Activated CD4-positive, alpha-beta T cell treated with anti-CD3 and anti-CD28 coated beads, Interleukin-2, amount 50 U/mL, for 16 hours (primary cell): ENCODE data around the gene GALT.

Source experiments
- DNase-seq: peaks from one replicate; pipeline ENCODE4 v3.0.0-alpha.2; 2020

The GALT gene

DNA sequence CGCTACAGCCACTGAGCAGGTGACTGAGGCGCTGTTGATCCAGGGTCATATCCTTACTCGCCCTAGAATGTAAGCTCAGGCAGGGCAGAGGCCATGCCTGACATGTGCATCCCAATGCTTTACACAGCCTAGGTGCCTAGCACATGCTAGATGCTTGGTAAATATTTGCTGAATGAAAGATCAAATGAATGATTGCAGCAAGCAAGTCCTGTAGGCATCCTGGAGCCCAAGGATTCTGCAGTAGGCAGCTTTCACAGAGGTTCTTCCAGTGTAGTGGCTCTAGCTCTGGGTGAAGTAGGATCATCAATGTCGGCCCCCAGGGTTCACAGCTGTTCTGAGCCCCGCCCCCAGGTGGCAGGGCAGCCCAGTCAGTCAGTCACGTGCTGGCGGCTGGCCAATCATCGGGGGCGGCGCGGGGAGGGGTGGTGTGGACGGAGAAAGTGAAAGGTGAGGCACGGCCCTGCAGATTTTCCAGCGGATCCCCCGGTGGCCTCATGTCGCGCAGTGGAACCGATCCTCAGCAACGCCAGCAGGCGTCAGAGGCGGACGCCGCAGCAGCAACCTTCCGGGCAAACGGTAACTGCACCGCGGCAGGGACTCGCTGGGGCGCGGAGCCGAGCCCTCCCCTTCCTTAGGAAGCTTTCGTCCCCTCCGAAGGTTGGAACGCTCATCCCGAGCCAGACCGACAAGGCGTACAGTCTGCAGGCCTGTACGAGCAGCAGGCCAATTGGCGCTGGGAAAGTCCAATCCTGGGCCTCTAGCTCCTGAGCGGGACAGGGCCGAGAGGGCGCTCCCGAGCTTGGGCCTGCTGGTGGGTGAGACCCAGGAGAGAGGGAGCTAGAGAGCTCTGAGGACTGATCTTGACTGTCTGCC lies at the start of gene GALT:
TSS of gene GALT (plus strand) at position 465 of the 873 bp plus-strand sequence. CDS start at position 495, 30 bp downstream.
- DNase-seq = peak; percentile 96

DNA sequence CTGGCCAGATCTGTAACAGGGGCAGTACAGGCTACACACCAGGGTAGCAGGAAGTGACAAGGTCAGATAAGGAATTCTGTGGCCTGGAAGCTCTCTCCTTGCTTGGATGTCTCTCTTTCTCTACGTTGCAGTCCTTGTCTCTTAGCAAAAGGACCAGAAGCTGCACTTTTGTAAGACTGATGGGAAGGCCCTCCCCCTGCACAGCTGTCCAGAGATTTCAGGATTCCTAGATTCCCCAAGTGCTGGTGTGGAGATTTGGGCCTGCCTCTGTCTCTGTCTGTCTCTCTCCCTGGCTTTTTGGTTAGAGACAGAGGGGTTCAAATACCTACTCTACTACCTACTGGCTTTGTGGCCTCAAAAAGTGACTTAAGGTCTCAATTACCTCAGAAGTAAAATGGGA lies 46.9 kb upstream of the GALT start:
- no peak for DNase-seq

DNA sequence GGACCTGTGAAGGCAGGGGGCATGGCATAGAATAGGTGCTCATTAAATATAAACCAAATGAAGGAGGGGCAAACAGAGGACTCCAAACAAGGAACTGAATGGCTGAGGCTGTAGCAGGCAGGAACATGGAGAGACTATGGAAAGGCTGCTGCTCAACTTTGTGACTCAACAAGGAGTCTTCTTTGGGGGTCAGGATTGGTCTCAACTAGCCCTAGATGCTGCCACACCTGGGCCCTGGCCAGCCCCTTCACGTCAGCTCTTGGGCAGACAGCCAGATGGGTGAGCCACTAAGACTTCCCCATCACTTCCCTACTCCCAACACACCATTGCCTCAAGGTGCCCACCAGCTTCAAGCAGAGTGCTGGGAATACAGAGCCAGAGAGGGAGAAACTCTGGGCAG lies 45.6 kb upstream of the GALT start:
- no peak for DNase-seq

DNA sequence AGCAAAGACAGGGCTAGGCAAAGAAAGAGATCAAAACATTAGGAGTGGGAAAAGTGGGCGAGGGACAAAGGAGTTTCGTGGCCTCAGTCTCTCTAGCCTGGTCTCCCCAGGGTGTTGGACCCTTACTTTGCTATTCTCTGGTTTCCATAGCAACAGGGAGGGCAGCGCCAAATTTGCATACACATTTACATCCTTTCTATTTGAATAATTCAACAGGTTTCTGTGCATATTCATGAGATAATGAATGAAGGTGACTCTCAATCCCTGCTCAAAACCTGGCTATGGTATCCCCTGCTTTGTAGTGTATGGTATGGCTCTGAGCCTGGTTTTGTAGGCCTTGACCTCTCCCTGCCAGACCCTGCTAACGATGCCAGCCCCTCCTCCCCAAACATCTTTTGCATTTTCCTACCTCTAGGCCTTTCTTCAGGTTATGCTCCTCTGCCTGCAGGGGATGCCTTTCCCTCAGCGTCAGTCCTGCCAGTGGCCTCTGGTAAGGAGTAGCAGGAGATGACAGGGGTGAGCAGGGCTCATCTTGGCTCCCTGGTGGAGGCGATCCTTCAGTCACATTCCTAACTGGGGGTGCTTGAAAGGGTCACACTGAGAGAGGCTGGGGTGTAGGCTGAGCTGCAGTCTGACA lies 44.4 kb upstream of the GALT start:
- DNase-seq = no peak

DNA sequence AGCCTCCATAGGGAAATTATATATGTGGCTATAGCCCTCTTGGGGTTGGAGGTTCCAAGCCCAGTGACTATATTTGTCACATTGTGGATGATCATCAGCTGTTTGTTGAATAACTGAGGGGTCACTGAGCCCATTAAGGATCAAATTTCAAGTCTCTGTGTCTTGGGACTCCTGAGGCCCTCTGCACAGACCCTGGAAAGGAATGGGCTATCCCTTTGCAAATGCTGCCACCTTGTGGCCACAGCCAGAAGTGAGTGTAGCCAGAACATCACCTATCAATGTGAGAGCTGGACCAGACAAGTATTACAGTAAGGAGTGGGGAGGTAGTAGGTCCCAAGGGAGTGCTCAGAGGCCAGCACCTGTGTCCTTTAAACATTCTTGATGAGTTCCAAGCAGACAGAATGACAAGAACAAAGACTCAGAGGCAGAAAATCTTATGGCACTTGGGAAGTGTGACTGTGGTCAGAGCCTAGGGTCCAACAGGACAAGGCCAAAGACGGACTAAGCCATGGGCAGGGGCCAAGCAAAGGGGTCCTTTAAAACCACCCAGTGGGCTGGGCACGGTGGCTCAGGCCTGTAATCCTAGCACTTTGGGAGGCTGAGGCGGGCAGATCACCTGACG lies 42.8 kb upstream of the GALT start:
- peak; percentile 82 for DNase-seq

DNA sequence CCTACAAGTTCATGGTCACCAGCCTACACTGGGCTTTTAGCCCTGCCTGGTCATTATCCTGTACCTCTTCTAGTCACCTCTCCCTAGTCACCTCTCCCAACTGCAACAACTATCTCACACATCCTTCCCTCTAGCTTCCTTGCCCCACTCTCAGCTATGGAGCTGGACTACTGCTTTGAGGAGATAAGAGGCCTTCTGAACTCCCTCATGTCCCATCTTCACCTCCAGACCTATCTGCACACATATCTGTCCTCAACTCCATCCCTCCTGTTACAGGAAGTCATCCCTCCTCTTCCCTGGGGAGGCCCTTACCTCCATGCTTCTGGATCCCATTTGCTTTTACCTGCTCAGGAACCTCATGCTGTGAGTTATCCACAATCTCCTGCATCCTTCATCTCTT lies 40.3 kb upstream of the GALT start:
- DNase-seq = no peak

DNA sequence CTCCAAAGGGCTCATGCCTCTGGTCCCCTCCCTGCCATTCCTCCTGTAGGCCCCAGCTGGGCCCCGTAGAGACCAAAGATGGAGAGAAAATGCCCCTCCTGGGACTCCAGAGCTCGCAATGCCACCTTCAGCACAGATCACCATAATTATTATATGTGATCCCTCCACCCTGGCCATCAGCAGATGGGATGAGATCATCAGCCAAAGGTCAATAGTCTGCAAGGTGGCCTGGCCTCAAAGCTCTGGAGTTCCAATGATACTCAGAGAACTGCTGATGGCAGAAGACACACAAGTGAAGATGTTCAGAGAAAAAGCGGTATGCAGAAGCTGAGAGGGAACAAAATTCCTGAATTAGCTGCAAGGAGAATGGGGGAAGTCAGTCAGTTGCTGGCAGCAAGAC lies 39.6 kb upstream of the GALT start:
- no peak for DNase-seq

DNA sequence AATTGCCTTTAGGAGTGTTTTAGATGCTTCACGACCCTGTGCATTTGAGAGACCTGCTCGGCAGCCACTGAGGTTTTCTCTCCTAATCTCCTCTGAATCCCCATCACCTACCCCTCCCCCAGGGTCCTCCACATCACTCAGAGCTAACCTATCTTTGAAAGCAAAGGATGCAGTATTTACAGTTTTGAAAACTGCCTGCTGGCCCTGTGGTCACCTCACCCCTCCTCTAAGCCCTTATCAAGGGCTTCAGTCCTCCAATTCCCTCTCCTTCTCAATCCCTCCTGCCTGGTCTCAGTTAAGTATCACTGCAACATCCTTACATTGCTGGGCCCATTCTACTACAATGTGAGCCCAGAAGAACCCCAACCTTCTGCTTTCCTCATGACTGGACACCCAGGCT lies 39.1 kb upstream of the GALT start:
- no peak for DNase-seq

DNA sequence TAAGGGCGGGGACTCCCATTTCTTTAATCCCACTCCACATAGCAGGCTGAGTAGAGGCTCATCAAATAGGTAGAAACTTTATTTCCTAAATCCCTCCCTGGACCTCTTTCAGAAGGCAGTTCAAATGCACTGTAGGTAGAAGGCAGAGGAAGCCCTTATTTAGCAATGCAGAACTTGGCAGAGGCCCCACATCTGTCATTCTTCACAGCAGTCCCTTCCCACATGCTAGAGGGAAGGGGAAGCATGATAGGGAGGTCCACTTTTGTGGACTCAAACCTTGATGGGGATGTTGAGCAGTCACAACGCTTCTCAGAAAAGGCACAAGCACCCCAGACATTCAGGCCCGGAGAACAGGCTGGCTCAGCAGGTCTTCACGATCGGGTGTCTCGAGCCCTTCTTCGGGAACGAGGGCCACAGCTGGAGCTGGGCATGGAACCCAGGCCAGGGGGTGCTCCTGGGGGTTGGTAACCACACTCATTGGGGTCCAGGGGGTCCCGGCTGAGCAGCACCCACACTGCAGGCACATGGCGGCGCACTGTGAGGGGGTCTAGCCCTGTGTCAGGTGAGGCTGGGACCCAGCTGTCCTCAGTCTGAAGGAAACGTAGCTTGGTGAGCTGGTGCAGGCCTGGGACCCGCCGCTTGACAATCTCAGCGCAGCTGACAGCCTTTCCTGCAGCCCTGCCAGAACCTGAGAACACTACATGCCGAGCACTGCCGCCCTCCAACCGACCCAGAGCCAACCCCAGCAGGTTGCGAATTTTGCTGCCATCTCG lies 35.9 kb upstream of the GALT start:
- no peak for DNase-seq

DNA sequence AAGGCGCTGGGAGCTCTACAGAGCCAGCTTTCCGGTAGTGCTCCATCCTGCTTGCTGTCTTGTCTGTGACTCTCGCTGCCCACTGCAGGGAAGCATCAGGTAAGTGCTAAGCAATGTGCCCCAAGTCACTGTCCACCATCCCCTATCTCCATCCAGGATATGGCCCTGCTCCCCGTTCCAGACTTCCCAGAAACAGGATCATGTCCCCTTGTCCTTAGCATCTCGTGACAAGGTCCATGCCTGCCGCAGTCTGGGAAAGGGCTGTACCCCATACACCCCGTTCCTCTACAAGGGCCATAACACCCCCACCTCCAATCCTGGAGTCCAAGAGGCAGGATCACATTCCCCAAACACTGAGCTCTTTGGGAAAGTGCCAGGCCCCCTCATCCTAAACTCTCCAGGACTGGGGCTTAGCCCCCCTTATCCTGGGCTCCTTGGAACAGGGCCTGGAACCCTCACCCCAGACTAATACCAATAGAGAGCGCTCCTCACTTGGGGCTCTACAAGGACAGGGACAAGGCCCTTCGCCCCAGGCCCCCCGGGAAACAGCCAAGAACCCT lies 35.1 kb upstream of the GALT start:
- no peak for DNase-seq

DNA sequence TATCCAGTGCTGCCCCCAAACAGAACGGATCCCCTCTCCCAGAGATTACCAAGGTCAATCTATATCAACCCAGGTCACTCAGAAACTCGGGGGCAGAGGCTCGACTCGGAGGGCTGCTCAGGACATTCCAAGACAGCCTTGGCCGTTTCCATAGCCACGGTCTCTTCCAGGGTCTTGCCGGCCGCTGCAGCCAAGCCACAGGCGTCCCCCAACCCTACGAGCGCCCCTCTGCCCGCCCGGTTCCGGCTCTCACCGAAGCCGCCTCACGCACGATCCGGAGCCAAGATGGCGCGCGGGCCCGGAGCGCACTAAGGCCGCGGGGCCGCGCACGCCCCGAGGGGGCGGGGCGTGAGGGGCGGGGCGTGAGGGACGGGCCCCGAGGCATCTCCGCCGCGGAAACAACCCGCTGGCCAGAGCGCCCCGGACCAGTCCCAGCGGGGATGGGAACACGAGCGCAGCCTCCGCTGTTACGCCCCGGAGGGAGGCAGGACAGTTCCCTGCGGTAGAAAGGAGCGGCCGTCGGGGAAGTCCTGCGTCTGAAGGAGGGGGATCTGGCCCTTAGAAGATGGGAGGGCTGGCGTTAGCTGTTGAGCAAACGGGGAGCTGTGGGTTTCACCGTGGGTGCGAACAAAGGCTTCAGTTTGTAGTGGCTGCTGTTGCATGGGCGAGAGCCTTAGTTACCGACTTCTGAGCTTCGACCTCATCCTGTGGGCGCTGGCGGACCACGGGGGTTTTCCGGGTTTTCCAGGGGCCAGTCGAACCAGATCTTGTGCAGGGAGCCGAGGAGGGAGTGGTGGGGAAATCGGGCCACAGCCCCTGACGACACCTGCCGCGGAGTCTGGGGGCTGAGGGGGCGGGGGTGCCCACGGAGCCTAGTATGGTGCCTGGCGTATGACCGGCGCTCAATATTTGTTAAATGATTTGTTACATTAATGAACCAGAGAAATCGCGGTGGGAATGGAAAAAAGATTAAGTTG lies 34.4 kb upstream of the GALT start, which contains the start of gene RPP25L:
TSS of gene RPP25L (minus strand) at position 287 of the 977 bp plus-strand sequence. CDS start 801 bp downstream, outside the sequence.
- DNase-seq = peak; percentile 81

DNA sequence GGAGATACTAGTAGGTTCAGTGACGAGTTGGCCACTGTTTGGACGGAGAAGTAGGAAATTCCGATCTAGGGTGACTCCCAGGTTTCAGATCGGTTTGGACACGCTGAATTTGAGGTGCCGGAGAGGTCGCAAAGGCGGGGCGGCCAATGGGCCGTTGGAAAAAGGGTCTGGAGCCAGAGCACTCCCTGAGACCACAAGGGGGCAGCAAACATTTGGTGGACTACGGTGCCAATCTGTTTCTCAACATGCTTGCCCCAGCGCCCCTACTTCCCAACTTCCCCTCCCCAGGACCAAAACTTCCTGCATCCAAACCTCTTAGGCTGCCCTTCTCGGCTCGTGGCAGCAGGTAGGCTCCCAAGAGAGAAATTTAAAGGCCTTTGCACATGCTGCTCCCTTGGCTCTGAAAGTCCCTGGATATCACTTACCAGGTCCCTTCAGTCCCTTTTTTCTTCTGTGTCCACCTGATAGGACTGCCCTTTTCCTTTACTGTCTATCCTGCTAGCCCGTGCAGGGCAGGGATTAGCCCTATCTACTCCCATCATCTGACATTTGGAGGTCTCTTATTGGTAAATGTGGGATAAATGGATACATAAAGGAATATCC lies 33.6 kb upstream of the GALT start:
- DNase-seq = peak; percentile 83

DNA sequence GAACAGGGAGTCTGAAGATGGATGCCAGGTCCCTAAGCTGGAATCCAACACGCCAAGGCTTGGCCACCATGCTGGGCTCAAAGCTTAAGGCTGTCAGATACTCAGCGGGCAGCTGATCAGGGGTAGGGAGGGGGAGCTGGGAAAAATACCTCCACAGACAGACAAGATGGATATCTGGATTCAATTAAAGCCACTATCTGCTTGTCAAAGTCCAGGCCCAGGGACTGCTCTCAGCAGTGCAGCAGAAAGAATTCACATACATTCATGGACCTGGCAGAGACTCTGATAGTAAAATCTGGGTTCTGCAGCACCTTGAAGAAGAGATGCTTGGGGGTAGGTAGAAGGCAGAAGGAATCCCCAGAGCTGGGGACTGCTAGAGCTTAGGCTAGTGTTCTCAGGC lies 31.3 kb upstream of the GALT start:
- DNase-seq = no peak

DNA sequence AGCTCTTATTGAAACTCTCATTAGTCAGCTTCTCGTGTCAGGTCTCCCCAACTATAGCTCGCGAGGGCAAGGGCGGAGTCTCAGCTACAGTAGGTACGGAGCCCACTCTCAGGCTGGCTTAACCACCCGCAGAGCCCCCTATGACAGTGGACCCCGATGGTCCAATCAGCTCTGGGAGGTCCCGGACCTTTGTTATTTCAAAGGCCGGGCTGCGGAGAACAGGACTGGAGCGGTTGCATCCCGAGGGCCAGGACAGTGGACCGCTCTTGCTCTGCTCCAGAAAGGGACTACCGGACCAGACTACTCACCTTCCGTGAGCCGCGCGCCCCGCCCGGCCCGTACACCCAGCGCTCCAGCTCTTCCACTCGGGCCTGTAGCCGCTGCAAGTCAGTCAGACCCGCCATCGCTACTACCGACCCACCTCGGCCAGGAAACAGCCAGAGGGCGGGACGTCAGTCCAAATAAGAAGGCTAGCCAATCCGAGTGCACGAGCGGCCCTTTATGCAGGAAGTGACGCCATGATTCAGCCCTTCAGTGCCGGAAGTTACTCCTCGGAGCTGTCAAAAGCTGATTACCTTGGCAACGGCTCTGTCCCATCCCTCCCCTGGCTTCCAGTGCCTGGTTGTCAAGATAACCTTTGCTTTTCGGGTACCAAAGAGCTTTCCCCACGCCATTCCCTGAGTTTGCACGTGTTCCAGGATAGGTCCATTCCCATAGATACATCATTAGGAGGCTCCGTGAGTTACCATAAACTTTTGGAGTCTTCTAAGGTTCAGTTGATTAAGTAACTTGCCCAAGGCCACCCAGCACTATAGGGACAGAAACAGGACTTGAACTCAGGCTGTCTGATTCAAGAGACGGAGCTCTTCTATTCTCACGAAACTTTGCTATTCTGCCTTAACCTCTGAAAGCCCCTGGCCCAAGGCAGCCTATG lies 26.1 kb upstream of the GALT start, which contains the start of gene DCTN3:
TSS of gene DCTN3 (minus strand) at position 435 of the 934 bp plus-strand sequence. CDS start at position 404, 31 bp downstream.
- DNase-seq = peak; percentile 96

DNA sequence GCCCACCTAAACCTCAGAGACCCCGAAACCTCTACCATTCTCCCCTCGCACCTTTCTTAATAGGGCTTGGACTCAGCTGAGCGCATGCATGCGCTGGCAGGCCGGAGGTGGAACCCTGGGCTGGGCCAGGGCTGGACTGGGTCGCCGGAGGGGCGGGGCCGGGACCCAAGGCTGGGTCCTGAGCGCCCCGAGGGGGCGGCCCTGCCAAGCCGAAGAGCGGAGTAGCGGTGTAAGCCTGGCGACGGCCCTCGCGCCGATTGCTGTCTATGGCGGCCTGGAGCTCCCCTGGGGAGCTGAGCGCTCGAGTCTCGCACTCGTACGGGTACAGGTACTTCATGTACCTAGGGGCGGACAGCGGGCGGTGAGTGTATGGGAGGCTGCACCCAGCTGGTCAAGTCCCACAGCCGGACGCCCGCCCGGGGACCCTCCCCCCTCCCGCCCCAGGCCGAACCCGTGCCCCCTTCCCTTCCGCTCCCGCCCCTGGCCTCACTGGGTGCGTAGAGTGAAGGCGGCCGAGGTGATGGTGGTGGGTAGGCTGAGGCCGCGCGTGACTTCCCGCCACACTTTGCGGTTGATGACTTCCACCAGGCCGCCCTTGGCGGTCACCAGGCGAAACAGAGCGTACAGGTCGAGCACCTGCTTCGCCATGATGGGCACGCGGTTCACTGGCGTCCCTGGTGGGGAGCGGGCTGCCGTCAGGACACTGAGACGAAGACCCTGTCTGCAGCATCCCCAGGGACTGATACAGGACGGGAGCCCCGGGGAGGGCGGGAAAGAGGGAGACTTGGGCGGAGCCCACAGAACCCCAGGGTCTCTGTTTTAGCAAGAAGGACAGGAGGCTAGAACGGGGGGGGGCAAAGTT lies 22.9 kb upstream of the GALT start:
- no peak for DNase-seq

DNA sequence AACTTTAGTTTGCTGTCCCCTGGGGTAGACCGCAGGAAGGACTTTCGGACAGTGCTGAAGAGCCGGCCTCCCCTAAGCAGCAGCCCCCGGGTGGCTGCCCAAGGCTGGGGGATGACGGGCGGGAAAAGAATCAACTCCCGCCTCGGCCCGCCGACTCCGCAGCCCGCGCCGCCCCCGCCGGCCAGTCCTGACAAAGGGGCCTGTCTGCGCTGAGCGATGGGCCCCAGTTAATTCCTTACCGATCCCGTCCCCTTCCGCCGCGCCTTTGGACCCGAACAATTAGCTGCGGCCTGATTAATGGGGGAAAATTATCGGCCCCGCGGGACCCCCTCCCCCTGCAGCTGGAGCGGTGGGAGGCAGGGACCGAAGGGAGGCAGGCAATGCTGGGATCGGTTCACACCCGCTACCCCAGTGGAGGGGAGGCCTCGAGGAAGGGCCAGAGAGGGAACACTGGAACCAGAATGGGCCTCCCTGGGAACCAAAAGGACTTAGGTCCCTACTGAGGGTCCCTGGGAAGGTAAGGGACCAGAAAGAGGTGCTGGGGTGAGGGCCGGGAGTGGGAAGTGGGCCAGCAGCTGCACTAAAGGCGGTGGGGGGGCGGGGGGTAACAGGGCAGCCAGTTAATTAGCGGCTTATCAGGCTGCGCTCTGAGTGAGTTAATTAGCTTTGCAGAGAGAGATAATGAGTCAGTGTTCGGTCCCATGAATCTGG lies 21.8 kb upstream of the GALT start:
- no peak for DNase-seq

DNA sequence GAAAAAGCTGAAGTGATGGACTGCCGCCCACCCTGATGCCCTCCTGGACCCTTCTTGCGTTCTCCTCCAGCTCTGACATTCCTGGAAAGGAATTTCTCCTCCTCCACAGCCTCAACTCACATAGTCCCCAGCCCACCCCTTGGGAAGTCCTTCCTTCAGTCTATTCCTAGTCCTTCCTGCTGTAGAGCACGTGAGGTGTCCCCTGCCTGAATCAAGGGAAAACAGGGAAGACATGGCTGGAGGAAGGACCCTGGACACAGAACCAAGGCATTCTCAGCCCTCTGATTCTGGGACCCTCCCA lies 21.3 kb upstream of the GALT start:
- DNase-seq = no peak
